GM21717 (cell line): Measurements from ENCODE around the gene COG4.
"Not testable (repeated sequence)": the region's sequence is repeated elsewhere in the genome, so short reads cannot be mapped to it uniquely, and the experiment has no call there.

Experiments
- ATAC-seq: cut with Tn5 transposase; IDR thresholded peaks from one replicate; pipeline ENCODE4 v1.9.1; 2021; ENCODE audit warnings: mild to moderate bottlenecking, moderate library complexity; ENCODE audit not compliant: unreplicated experiment

COG4 gene

GRCh38 chr16:70527315-70527996, 4.1 kb upstream of the COG4 start:
- no peak for ATAC-seq

- no peak for ATAC-seq
These were observed 3.0 kb upstream of the COG4 start for GRCh38 chr16:70526403-70526802.

GRCh38 chr16:70524399-70524825, 1.1 kb upstream of the COG4 start:
- ATAC-seq = not testable (repeated sequence)

- ATAC-seq = peak; percentile 53
These were observed 517 bp upstream of the COG4 start, which contains the start of gene SF3B3 for GRCh38 chr16:70523743-70524398. Gene SF3B3 (plus strand): TSS chr16:70523816. CDS start chr16:70526657, 2,841 bp downstream.

- ATAC-seq = no peak
These were observed 908 bp downstream of the COG4 start for GRCh38 chr16:70522216-70523075.

- ATAC-seq = no peak
These were observed 2.6 kb downstream of the COG4 start for GRCh38 chr16:70520612-70521297.

GRCh38 chr16:70512456-70512855, 10.9 kb downstream of the COG4 start:
- ATAC-seq = no peak

GRCh38 chr16:70511833-70512232, 11.5 kb downstream of the COG4 start:
- ATAC-seq = no peak

- no peak for ATAC-seq
These were observed 13.1 kb downstream of the COG4 start for GRCh38 chr16:70510216-70510615.

GRCh38 chr16:70508752-70509151, 14.6 kb downstream of the COG4 start:
- ATAC-seq = no peak

- ATAC-seq = peak; percentile 49
These were observed 26.8 kb downstream of the COG4 start for GRCh38 chr16:70496513-70496912.

- ATAC-seq = peak; percentile 25
These were observed 27.8 kb downstream of the COG4 start for GRCh38 chr16:70495425-70496182.

- no peak for ATAC-seq
These were observed 28.6 kb downstream of the COG4 start for GRCh38 chr16:70494777-70495176.

GRCh38 chr16:70494202-70494770, 29.1 kb downstream of the COG4 start:
- no peak for ATAC-seq

GRCh38 chr16:70493802-70494201, 29.6 kb downstream of the COG4 start:
- no peak for ATAC-seq

- no peak for ATAC-seq
These were observed 33.1 kb downstream of the COG4 start for GRCh38 chr16:70490261-70490660.

- no peak for ATAC-seq
These were observed 38.5 kb downstream of the COG4 start for GRCh38 chr16:70484867-70485266.

GRCh38 chr16:70483426-70483825, 39.9 kb downstream of the COG4 start:
- ATAC-seq = no peak

GRCh38 chr16:70482624-70483023, 40.7 kb downstream of the COG4 start:
- no peak for ATAC-seq
